NB4 (cell line): Measurements from ENCODE around the gene SLC48A1.

Source experiments
- CTCF ChIP-seq: IDR thresholded peaks from one replicate; pipeline ENCODE4 v1.5.1; 2012; ENCODE audit warnings: low read depth, low read length
- POLR2A ChIP-seq: IDR thresholded peaks from 2 replicates; pipeline ENCODE4 v1.6.1; 2011; ENCODE audit warnings: mild to moderate bottlenecking; ENCODE audit not compliant: insufficient read length; ENCODE audit errors: extremely low read depth

GRCh38 chr12:47757364-47757839 lies 15.6 kb upstream of the SLC48A1 start:
- TF ChIP-seq CTCF, result no peak
- no peak for TF ChIP-seq POLR2A
